Mesenchymal stem cell (in vitro differentiated cells and primary cell): ENCODE measurements around the gene CEP85.
"Not testable (repeated sequence)": the region's sequence is repeated elsewhere in the genome, so short reads cannot be mapped to it uniquely, and the experiment has no call there.

ENCODE experiments used
- DNase-seq: peaks from one replicate; pipeline ENCODE4 v3.0.0-alpha.2; 2013
- H2AFZ ChIP-seq: one replicate; pipeline ENCODE4 v1.6.1; 2013; ENCODE audit warnings: low read depth, mild to moderate bottlenecking, control low read depth, inconsistent platforms, low read length, moderate library complexity
- H2AK5ac ChIP-seq: 2 replicates; pipeline ENCODE4 v1.6.1; 2013; ENCODE audit warnings: low read length, moderate library complexity, mild to moderate bottlenecking, inconsistent platforms; ENCODE audit not compliant: severe bottlenecking
- H2BK120ac ChIP-seq: one replicate; pipeline ENCODE4 v1.6.1; 2013; ENCODE audit warnings: low read depth, mild to moderate bottlenecking, inconsistent platforms, low read length, moderate library complexity
- H2BK12ac ChIP-seq, 2 experiments: one replicate each; pipeline ENCODE4 v1.6.1; 2013; ENCODE audit warnings: inconsistent platforms in 2 of 2, low read length in 2 of 2, mild to moderate bottlenecking in 2 of 2, moderate library complexity in 2 of 2, control low read depth in 1 of 2
- H2BK15ac ChIP-seq: one replicate; pipeline ENCODE4 v1.6.1; 2013; ENCODE audit warnings: mild to moderate bottlenecking, low read depth, inconsistent platforms; ENCODE audit not compliant: poor library complexity, severe bottlenecking
- H2BK5ac ChIP-seq: 2 replicates; pipeline ENCODE4 v1.6.1; 2013; ENCODE audit warnings: low read depth, mild to moderate bottlenecking, low read length, control low read depth, inconsistent platforms; ENCODE audit not compliant: poor library complexity, severe bottlenecking
- H3K14ac ChIP-seq, 2 experiments: one replicate each; pipeline ENCODE4 v1.6.1; 2013; ENCODE audit warnings: inconsistent platforms in 2 of 2, low read length in 2 of 2, control low read depth in 1 of 2, mild to moderate bottlenecking in 1 of 2, moderate library complexity in 1 of 2
- H3K18ac ChIP-seq, 2 experiments: one replicate each; pipeline ENCODE4 v1.6.1; 2013; ENCODE audit warnings: inconsistent platforms in 2 of 2, low read length in 2 of 2, control low read depth in 1 of 2, low read depth in 1 of 2, mild to moderate bottlenecking in 1 of 2
- H3K23ac ChIP-seq, 2 experiments: one replicate each; pipeline ENCODE4 v1.6.1; 2013; ENCODE audit warnings: inconsistent platforms in 2 of 2, low read length in 2 of 2, mild to moderate bottlenecking in 2 of 2, moderate library complexity in 2 of 2, control low read depth in 1 of 2
- H3K27ac ChIP-seq: 2 replicates; pipeline ENCODE4 v1.5.1; 2013; ENCODE audit warnings: mild to moderate bottlenecking, moderate library complexity, low read length, control low read depth, inconsistent platforms; ENCODE audit not compliant: poor library complexity, severe bottlenecking
- H3K27me3 ChIP-seq, 2 experiments: 2 replicates each; pipeline versions ENCODE4 v1.6.1 to v1.7.0; 2013; ENCODE audit warnings: low read length in 2 of 2, mild to moderate bottlenecking in 2 of 2, moderate library complexity in 2 of 2, control low read depth in 1 of 2, inconsistent platforms in 1 of 2; ENCODE audit not compliant: control insufficient read depth in 1 of 2, insufficient read depth in 1 of 2
- H3K36me3 ChIP-seq, 2 experiments: 2 replicates each; pipeline versions ENCODE4 v1.6.1 to v1.7.0; 2013; ENCODE audit warnings: low read length in 2 of 2, control low read depth in 1 of 2, inconsistent platforms in 1 of 2, low read depth in 1 of 2, mild to moderate bottlenecking in 1 of 2; ENCODE audit not compliant: insufficient read depth in 2 of 2, control insufficient read depth in 1 of 2
- H3K4ac ChIP-seq, 2 experiments: one replicate each; pipeline ENCODE4 v1.6.1; 2013; ENCODE audit warnings: inconsistent platforms in 2 of 2, low read length in 2 of 2, mild to moderate bottlenecking in 2 of 2, moderate library complexity in 2 of 2, control low read depth in 1 of 2, low read depth in 1 of 2
- H3K4me1 ChIP-seq: 2 replicates; pipeline ENCODE4 v1.6.1; 2013; ENCODE audit warnings: low read depth, low read length, control low read depth; ENCODE audit not compliant: control insufficient read depth, insufficient read depth
- H3K4me2 ChIP-seq: 2 replicates; pipeline ENCODE4 v1.6.1; 2013; ENCODE audit warnings: low read length, mild to moderate bottlenecking, inconsistent platforms; ENCODE audit not compliant: poor library complexity, severe bottlenecking
- H3K4me3 ChIP-seq, 2 experiments: 2 replicates each; pipeline versions ENCODE4 v1.5.1 to v1.7.0; 2013; ENCODE audit warnings: low read length in 2 of 2, mild to moderate bottlenecking in 2 of 2, control low read depth in 1 of 2, low read depth in 1 of 2; ENCODE audit not compliant: insufficient read depth in 1 of 2
- H3K79me1 ChIP-seq: replicated peaks from 2 replicates; pipeline ENCODE4 v1.6.1; 2013; ENCODE audit warnings: mild to moderate bottlenecking, control low read depth, low read length, inconsistent platforms; ENCODE audit not compliant: poor library complexity, severe bottlenecking
- H3K9ac ChIP-seq: 2 replicates; pipeline ENCODE4 v1.7.0; 2013; ENCODE audit warnings: mild to moderate bottlenecking, low read length, moderate library complexity
- H3K9me3 ChIP-seq: 2 replicates; pipeline ENCODE4 v1.7.0; 2013; ENCODE audit warnings: mild to moderate bottlenecking, low read length; ENCODE audit not compliant: control insufficient read depth
- H4K8ac ChIP-seq: one replicate; pipeline ENCODE4 v1.6.1; 2013; ENCODE audit warnings: inconsistent platforms, mild to moderate bottlenecking, low read length, moderate library complexity
- H4K91ac ChIP-seq: one replicate; pipeline ENCODE4 v1.6.1; 2013; ENCODE audit warnings: mild to moderate bottlenecking, low read length, inconsistent platforms
- WGBS: methylation state at CpG from one replicate; pipeline ENCODE4 v1.1.7; 2013; ENCODE audit warnings: mixed read lengths; 5-methylcytosine and 5-hydroxymethylcytosine counted together

Gene CEP85

GRCh38 chr1:26307966-26308899, 74.2 kb downstream of the CEP85 start:
- not testable (repeated sequence) for H2AK5ac ChIP-seq, H2BK12ac ChIP-seq, H3K4me2 ChIP-seq, H3K27ac ChIP-seq, H4K91ac ChIP-seq, H3K36me3 ChIP-seq, H3K9ac ChIP-seq, H3K4me1 ChIP-seq, H2BK120ac ChIP-seq, H3K9me3 ChIP-seq, H3K18ac ChIP-seq, H4K8ac ChIP-seq, H3K23ac ChIP-seq, H2AFZ ChIP-seq, H3K4me3 ChIP-seq, H2BK5ac ChIP-seq, H3K14ac ChIP-seq, DNase-seq, H3K27me3 ChIP-seq, H3K4ac ChIP-seq, H2BK15ac ChIP-seq
- 92% methylated on average over 21 of the region's 21 CpGs for WGBS
- H3K79me1 ChIP-seq = peaks cover 17% of the 10 kb centered on the region

GRCh38 chr1:26314501-26314900, 80.5 kb downstream of the CEP85 start:
- Histone ChIP-seq H3K27ac (no peak overlapping the region), H3K14ac (no peak overlapping the region), H2AK5ac (no peak overlapping the region), H2BK15ac (no peak overlapping the region), H2BK5ac (no peak overlapping the region), H3K9me3 (no peaks in the 10 kb centered on the region), H3K36me3 (no peaks in the 10 kb centered on the region), H2BK120ac (no peak overlapping the region), H3K23ac (no peak overlapping the region), H3K9ac (no peak overlapping the region), H3K18ac (no peak overlapping the region), H2BK12ac (no peak overlapping the region), H2AFZ (no peak overlapping the region), H4K8ac (no peak overlapping the region), H3K4me2 (no peak overlapping the region), H3K79me1 (no peaks in the 10 kb centered on the region), H3K4me3 (no peak overlapping the region), H3K4ac (no peak overlapping the region), H3K4me1 (no peaks in the 10 kb centered on the region), H4K91ac (no peak overlapping the region), H3K27me3 (peaks cover 0 to 11% of the 10 kb centered on the region in 2 experiments)
- 88% methylated on average over 4 of the region's 5 CpGs for WGBS
- no peak for DNase-seq

- H3K4me1 ChIP-seq = peaks cover 1% of the 10 kb centered on the region
- H3K4me3 ChIP-seq = no peak overlapping the region
- H2BK5ac ChIP-seq = no peak overlapping the region
- WGBS = 90% methylated on average over 5 of the region's 8 CpGs
- peaks cover 0 to 14% of the 10 kb centered on the region in 2 experiments for H3K27me3 ChIP-seq
- H4K8ac ChIP-seq = no peak overlapping the region
- no peak overlapping the region for H2AFZ ChIP-seq
- no peak overlapping the region for H3K23ac ChIP-seq
- H3K27ac ChIP-seq = no peak overlapping the region
- H2BK12ac ChIP-seq = no peak overlapping the region
- no peak overlapping the region for H2AK5ac ChIP-seq
- H4K91ac ChIP-seq = no peak overlapping the region
- no peaks in the 10 kb centered on the region for H3K79me1 ChIP-seq
- no peak overlapping the region for H3K14ac ChIP-seq
- no peak overlapping the region for H3K18ac ChIP-seq
- no peak overlapping the region for H3K9ac ChIP-seq
- H3K9me3 ChIP-seq = no peaks in the 10 kb centered on the region
- H3K4ac ChIP-seq = no peak overlapping the region
- H3K4me2 ChIP-seq = no peak overlapping the region
- H2BK15ac ChIP-seq = no peak overlapping the region
- DNase-seq = no peak
- H3K36me3 ChIP-seq = no peaks in the 10 kb centered on the region
- H2BK120ac ChIP-seq = no peak overlapping the region
Measured at GRCh38 chr1:26315874-26316850, 82.2 kb downstream of the CEP85 start.

GRCh38 chr1:26317146-26317545, 83.1 kb downstream of the CEP85 start:
- 87% methylated on average over 2 of the region's 2 CpGs for WGBS

More at GRCh38 chr1:26317146-26317545, 83.1 kb downstream of the CEP85 start:
- no peak overlapping the region for H2BK120ac ChIP-seq
- peaks cover 0 to 14% of the 10 kb centered on the region in 2 experiments for H3K27me3 ChIP-seq
- H3K9me3 ChIP-seq = no peaks in the 10 kb centered on the region
- H2AFZ ChIP-seq = no peak overlapping the region
- no peak overlapping the region for H2BK5ac ChIP-seq
- H3K9ac ChIP-seq = no peak overlapping the region
- H3K27ac ChIP-seq = no peak overlapping the region
- no peak overlapping the region for H4K91ac ChIP-seq
- peaks cover 4% of the 10 kb centered on the region for H3K4me1 ChIP-seq
- no peak overlapping the region for H3K23ac ChIP-seq
- no peak overlapping the region for H3K4me2 ChIP-seq
- H3K18ac ChIP-seq = no peak overlapping the region
- no peak overlapping the region for H2AK5ac ChIP-seq
- H4K8ac ChIP-seq = no peak overlapping the region
- no peak for DNase-seq
- no peak overlapping the region for H2BK12ac ChIP-seq
- no peak overlapping the region for H3K4me3 ChIP-seq
- H2BK15ac ChIP-seq = no peak overlapping the region
- no peak overlapping the region for H3K14ac ChIP-seq
- no peaks in the 10 kb centered on the region for H3K79me1 ChIP-seq
- H3K36me3 ChIP-seq = no peaks in the 10 kb centered on the region
- H3K4ac ChIP-seq = no peak overlapping the region
